Endothelial cell of umbilical vein (primary cell): ENCODE data around the gene PUS3. TPM values are rescaled to one million over a fixed set of nuclear protein-coding genes. Genes with fewer than 3 reads are reported as not detected.

Source experiments
- BruUV-seq: library from RNA; stranded (reverse); fragments of 400-500 nt; replicated peaks from 2 replicates; lab custom pipeline; 2021; lab: Mats Ljungman, UMichigan
- CTCF ChIA-PET: fragments of 300-600, 350-600 bp; sonication (Branson Sonifier 250); formaldehyde crosslinking; loops from one replicate; lab custom pipeline; 2021; ENCODE audit warnings: antibody characterized with exemption, inconsistent platforms; lab: Charles Lee
- POLR2A ChIA-PET: fragments of 300-600, 350-600 bp; sonication (Branson Sonifier 250); formaldehyde crosslinking; loops from one replicate; lab custom pipeline; 2021; ENCODE audit warnings: antibody characterized with exemption, inconsistent platforms; lab: Charles Lee
- DNase-seq: peaks from one replicate; pipeline ENCODE4 v3.0.0-alpha.2; 2011; ENCODE audit warnings: low read depth, low spot score
- FAIRE-seq: peaks from 2 replicates; lab custom pipeline; 2011; peaks lifted over from hg19 to GRCh38; lab: Jason Lieb, UNC
- H2AFZ ChIP-seq: 2 replicates; pipeline ENCODE4 v1.6.0; 2012; ENCODE audit warnings: low read depth, low read length, control low read depth, inconsistent platforms
- H3K27ac ChIP-seq: 2 replicates; pipeline ENCODE4 v1.5.1; 2011; ENCODE audit warnings: low read depth, mild to moderate bottlenecking, control low read depth, low read length, moderate library complexity; ENCODE audit not compliant: insufficient read depth
- H3K27me3 ChIP-seq, 2 experiments: 2 replicates each; pipeline versions ENCODE4 v1.6.0 to v1.6.1; 2011; ENCODE audit warnings: low read length in 2 of 2, mixed read lengths in 1 of 2; ENCODE audit not compliant: control insufficient read depth in 2 of 2, insufficient read depth in 2 of 2
- H3K36me3 ChIP-seq, 2 experiments: 2 replicates in 1 of 2; 3 replicates in 1 of 2; pipeline ENCODE4 v1.5.1; 2011; ENCODE audit warnings: low read length in 2 of 2, mild to moderate bottlenecking in 1 of 2, moderate library complexity in 1 of 2; ENCODE audit not compliant: control insufficient read depth in 2 of 2, insufficient read depth in 2 of 2; ENCODE audit errors: extremely low read depth in 1 of 2
- H3K4me1 ChIP-seq: 3 replicates; pipeline ENCODE4 v1.5.1; 2011; ENCODE audit warnings: mild to moderate bottlenecking, low read length; ENCODE audit not compliant: control insufficient read depth, insufficient read depth; ENCODE audit errors: extremely low read depth
- H3K4me2 ChIP-seq: 2 replicates; pipeline ENCODE4 v1.6.1; 2011; ENCODE audit warnings: low read length, control low read depth, mixed read lengths; ENCODE audit not compliant: insufficient read depth
- H3K4me3 ChIP-seq, 3 experiments: fragments of 200-600 bp in 1 of 3; sonication (generic), shearing (Covaris generic) in 1 of 3; replicated peaks in 1 of 3; 2 replicates each; pipeline ENCODE4 v1.5.1; 2011 to 2016; ENCODE audit warnings: control low read depth in 3 of 3, low read length in 3 of 3, mild to moderate bottlenecking in 2 of 3, inconsistent platforms in 1 of 3, low read depth in 1 of 3, moderate library complexity in 1 of 3; ENCODE audit not compliant: insufficient read depth in 1 of 3
- H3K79me2 ChIP-seq: 2 replicates; pipeline ENCODE4 v1.6.0; 2012; ENCODE audit warnings: low read length, inconsistent platforms; ENCODE audit not compliant: control insufficient read depth, insufficient read depth
- H3K9ac ChIP-seq: replicated peaks from 2 replicates; pipeline ENCODE3; 2011; ENCODE audit warnings: low read length, control low read depth; ENCODE audit not compliant: insufficient read depth; ENCODE audit errors: extremely low read depth
- H3K9me1 ChIP-seq: replicated peaks from 3 replicates; pipeline ENCODE4 v1.6.0; 2011; ENCODE audit warnings: mild to moderate bottlenecking, low read length; ENCODE audit not compliant: control insufficient read depth, insufficient read depth; ENCODE audit errors: extremely low read depth
- H3K9me3 ChIP-seq: replicated peaks from 2 replicates; pipeline ENCODE4 v1.5.1; 2012; ENCODE audit warnings: low read length, inconsistent platforms; ENCODE audit not compliant: control insufficient read depth, insufficient read depth
- H4K20me1 ChIP-seq: replicated peaks from 2 replicates; pipeline ENCODE3; 2011; ENCODE audit warnings: mild to moderate bottlenecking, low read length; ENCODE audit not compliant: control insufficient read depth, insufficient read depth; ENCODE audit errors: extremely low read depth
- CTCF ChIP-seq, 2 donors: IDR thresholded peaks; 1 replicate in 1 of 2; 2 replicates in 1 of 2; pipeline ENCODE4 v1.5.1; 2011; ENCODE audit warnings: low read length in 2 of 2, mild to moderate bottlenecking in 2 of 2, moderate library complexity in 2 of 2, control low read depth in 1 of 2, inconsistent platforms in 1 of 2, low read depth in 1 of 2; ENCODE audit not compliant: insufficient read depth in 1 of 2; ENCODE audit errors: extremely low read depth in 1 of 2
- EZH2 ChIP-seq: IDR thresholded peaks from 2 replicates; pipeline ENCODE4 v1.6.1; 2012; ENCODE audit warnings: borderline replicate concordance, low read depth, mild to moderate bottlenecking, moderate library complexity, low read length, inconsistent platforms; ENCODE audit not compliant: severe bottlenecking
- FOS ChIP-seq: IDR thresholded peaks from 2 replicates; pipeline ENCODE4 v1.6.1; 2011; ENCODE audit warnings: mild to moderate bottlenecking, low read length, moderate library complexity, borderline replicate concordance; ENCODE audit not compliant: insufficient read depth
- GATA2 ChIP-seq: IDR thresholded peaks from 2 replicates; pipeline ENCODE4 v1.7.0; 2011; ENCODE audit warnings: low read depth, mild to moderate bottlenecking, moderate library complexity, mixed read lengths, low read length; ENCODE audit not compliant: insufficient read length, insufficient read depth
- JUN ChIP-seq: IDR thresholded peaks from 2 replicates; pipeline ENCODE4 v1.6.1; 2011; ENCODE audit warnings: borderline replicate concordance, low read depth; ENCODE audit not compliant: insufficient read length, insufficient read depth
- MYC ChIP-seq: IDR thresholded peaks from one replicate; pipeline ENCODE4 v1.6.1; 2011; ENCODE audit warnings: mild to moderate bottlenecking, low read depth, low read length
- POLR2A ChIP-seq: IDR thresholded peaks from 2 replicates; pipeline ENCODE4 v1.6.1; 2012; ENCODE audit warnings: low read depth, mild to moderate bottlenecking, control low read depth, low read length
- POLR2AphosphoS5 ChIP-seq: IDR thresholded peaks from 2 replicates; pipeline ENCODE4 v1.6.1; 2012; ENCODE audit warnings: low read depth, mild to moderate bottlenecking, control low read depth, low read length, moderate library complexity; ENCODE audit not compliant: insufficient read depth
- dilution Hi-C: fragments of 300-500 bp; cut with MboI; formaldehyde crosslinking; loops from one replicate; pipeline ENCODE4 v1.15.0; 2019; ENCODE audit warnings: low sequenced_read_pairs; ENCODE audit not compliant: extremely low pct_ligation_motif_present
- intact Hi-C: fragments of 100-400 bp; cut with micrococcal nuclease; formaldehyde crosslinking; loops from one replicate; pipeline ENCODE4 v1.10.0; 2022
- polyA plus RNA-seq, 4 experiments: library from polyadenylated mRNA; depleted of rRNA in 3 of 4; stranded (reverse) in 3 of 4; unstranded in 1 of 4; fragments of >200 nt; gene quantifications; 2 replicates each; pipeline versions ENCODE4 v1.2.1 to v1.2.3, GENCODE V29; 2011 to 2012; ENCODE audit warnings: missing spikeins in 1 of 4
- total RNA-seq: library from RNA; stranded (reverse); gene quantifications from 2 replicates; pipeline ENCODE4 v1.2.3, GENCODE V29; 2021
- TF ChIP-seq, protein P1 (sequence below): IDR thresholded peaks from 2 replicates; pipeline ENCODE4 v1.6.1; 2011; ENCODE audit not compliant: insufficient read depth, insufficient read length

The PUS3 gene
- total and polyA plus RNA-seq, 2 donors (not counting 3 experiments of a cell fraction or from before 2014, with no cell fraction given): 5.1 to 10.3 TPM

DNA sequence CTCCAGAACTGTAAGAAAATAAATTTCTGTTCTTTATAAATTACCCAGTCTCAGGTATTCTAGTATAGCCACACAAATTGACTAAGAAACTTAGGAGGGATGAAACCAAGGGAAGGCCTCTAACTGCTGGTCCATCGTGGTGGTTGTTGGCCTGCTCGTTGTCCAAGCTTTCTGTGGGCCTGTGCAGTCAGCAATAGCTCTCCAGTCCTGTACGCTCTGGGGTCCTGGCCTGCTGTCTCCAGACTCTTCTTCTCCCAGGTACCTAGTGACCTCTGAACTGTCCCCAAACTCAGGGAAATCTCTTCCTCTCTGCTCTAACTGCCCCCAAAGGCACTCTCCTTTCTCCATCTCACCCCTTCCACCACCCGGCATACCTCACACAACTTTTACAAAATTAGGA, 37.1 kb upstream of the PUS3 start:
- H3K9me1 ChIP-seq: no peaks in the 10 kb centered on the region
- DNase-seq: no peak
- intact Hi-C loops: loop anchor here (5.0 kb wide), 1 partner anchor 122 kb away; the partner anchor contains the start of gene CDON
- H3K27ac ChIP-seq: no peak overlapping the region
- H3K27me3 ChIP-seq: no peaks in the 10 kb centered on the region
- POLR2A ChIA-PET: no interaction called here
- no peaks in the 10 kb centered on the region for H3K36me3 ChIP-seq
- H3K9ac ChIP-seq: no peak overlapping the region
- no peak overlapping the region for H3K4me3 ChIP-seq
- dilution Hi-C loops: no loop called here
- BruUV-seq: no TSS peak
- no peak overlapping the region for H2AFZ ChIP-seq
- no peaks in the 10 kb centered on the region for H3K9me3 ChIP-seq
- CTCF ChIA-PET: interaction anchor here (1.0 to 10.5 kb wide), 2 partner anchors 252 to 280 kb away, joined by 3 to 147 read pairs; no protein-coding TSS in a partner anchor
- FAIRE-seq: no peak
- H3K4me2 ChIP-seq: no peak overlapping the region
- TF ChIP-seq JUN (no peak), POLR2AphosphoS5 (no peak), CTCF (IDR thresholded peaks at IDR 0.05; ENCODE audit: extremely low read depth in 1 of 2, insufficient read depth in 1 of 2, low read depth in 1 of 2, low read length in 2 of 2) (no peak), FOS (no peak), MYC (no peak), POLR2A (no peak), GATA2 (no peak), EZH2 (no peak)
- TF ChIP-seq, protein P1, sequence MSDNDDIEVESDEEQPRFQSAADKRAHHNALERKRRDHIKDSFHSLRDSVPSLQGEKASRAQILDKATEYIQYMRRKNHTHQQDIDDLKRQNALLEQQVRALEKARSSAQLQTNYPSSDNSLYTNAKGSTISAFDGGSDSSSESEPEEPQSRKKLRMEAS: no peak
- no peaks in the 10 kb centered on the region for H3K79me2 ChIP-seq
- no peaks in the 10 kb centered on the region for H3K4me1 ChIP-seq
- H4K20me1 ChIP-seq: no peaks in the 10 kb centered on the region
